ENCODE data around the gene TACC2. TPM values are rescaled to one million over a fixed set of nuclear protein-coding genes. Genes with fewer than 3 reads are reported as not detected.
"Not testable (repeated sequence)": the region's sequence is repeated elsewhere in the genome, so short reads cannot be mapped to it uniquely, and the experiment has no call there.

TACC2 gene
- total RNA-seq, 1 donor from 2014 or later, result 37.6 TPM

DNA sequence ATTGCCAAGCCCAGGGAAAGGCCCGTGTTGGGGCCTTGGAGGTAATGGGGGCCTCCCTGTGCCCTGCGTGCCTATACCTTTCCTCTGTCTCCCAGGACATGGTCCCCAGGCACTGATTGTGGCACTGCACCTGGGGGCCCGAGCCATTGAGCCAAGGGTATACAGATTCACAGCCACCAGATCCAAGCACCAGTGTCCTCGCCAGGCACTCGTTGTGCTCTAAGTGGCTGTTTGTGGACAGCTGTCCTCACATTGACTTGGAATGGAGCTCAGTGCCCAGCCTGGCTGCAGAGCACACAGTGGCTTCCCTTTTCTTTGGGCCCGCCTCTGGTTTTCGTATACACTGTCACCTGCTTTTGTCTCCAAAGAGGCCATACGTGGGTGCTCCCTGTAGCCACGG is 210.1 kb downstream of the TACC2 start:
- Histone ChIP-seq H3K9me3 (ENCODE audit: control insufficient read depth in 3 of 3, low read length in 3 of 3) (no peaks in the 10 kb centered on the region), H3K27ac (ENCODE audit: low read depth, low read length) (peak overlapping the region; percentile 47), H3K27me3 (ENCODE audit: control insufficient read depth in 3 of 3, insufficient read depth in 3 of 3, low read length in 3 of 3) (no peaks in the 10 kb centered on the region), H3K36me3 (ENCODE audit: control insufficient read depth in 3 of 3, insufficient read depth in 3 of 3, low read length in 3 of 3) (peaks cover 28 to 48% (median 44%) of the 10 kb centered on the region in 3 donors), H3K9ac (ENCODE audit: low read depth in 1 of 3, low read length in 3 of 3) (peak overlapping the region in 1 of 3 donors; percentile 45), H3K4me1 (ENCODE audit: control insufficient read depth in 3 of 3, insufficient read depth in 3 of 3, low read length in 3 of 3) (peaks cover 8 to 19% (median 12%) of the 10 kb centered on the region in 3 donors), H3K4me3 (ENCODE audit: low read length in 3 of 3) (no peak overlapping the region)

DNA sequence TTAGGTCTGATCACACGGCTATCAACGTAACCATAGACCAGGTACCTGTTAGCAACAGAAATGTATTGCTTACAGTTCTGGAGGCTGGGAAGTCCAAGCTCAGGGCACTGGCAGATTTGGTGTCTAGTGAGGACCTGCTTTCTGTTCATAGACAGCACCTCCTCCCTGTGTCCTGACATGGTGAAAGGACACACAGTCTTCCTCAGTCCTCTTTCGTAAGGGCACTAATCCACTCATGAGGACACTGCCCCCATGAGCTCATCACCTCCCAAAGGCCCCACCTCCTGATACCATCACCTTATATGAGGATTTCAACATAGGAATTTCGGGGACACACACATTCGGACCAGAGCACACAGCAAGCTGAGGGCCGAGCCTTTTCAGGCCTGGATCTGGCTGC is 210.7 kb downstream of the TACC2 start:
- peaks cover 8 to 19% (median 12%) of the 10 kb centered on the region in 3 donors for H3K4me1 ChIP-seq (ENCODE audit: control insufficient read depth in 3 of 3, insufficient read depth in 3 of 3, low read length in 3 of 3)
- H3K4me3 ChIP-seq (ENCODE audit: low read length in 3 of 3), result no peak overlapping the region
- no peak overlapping the region for H3K9ac ChIP-seq (ENCODE audit: low read depth in 1 of 3, low read length in 3 of 3)
- H3K27me3 ChIP-seq (ENCODE audit: control insufficient read depth in 3 of 3, insufficient read depth in 3 of 3, low read length in 3 of 3), result no peaks in the 10 kb centered on the region
- no peaks in the 10 kb centered on the region for H3K9me3 ChIP-seq (ENCODE audit: control insufficient read depth in 3 of 3, low read length in 3 of 3)
- H3K36me3 ChIP-seq (ENCODE audit: control insufficient read depth in 3 of 3, insufficient read depth in 3 of 3, low read length in 3 of 3), result peaks cover 28 to 47% (median 42%) of the 10 kb centered on the region in 3 donors
- H3K27ac ChIP-seq (ENCODE audit: low read depth, low read length), result peak overlapping the region; percentile 47

DNA sequence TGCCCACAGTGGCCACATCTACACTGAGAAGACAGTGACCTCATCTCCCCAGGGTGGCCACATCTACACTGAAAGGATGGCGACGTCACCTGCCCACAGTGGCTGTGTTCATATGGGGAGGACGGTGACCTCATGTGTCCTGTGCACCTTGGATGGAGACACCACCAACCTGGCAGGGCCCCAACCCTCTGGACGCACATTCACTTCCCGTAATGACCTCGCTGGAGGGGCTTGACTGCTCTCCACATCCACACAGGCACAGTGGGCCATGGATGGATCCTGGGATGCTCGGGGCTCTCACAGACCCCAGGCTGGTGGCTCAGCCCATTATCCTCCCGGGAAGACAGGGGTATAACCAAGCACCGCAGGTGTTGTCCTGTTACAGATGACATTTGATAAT is 212.4 kb downstream of the TACC2 start:
- H3K4me1 ChIP-seq (ENCODE audit: control insufficient read depth in 3 of 3, insufficient read depth in 3 of 3, low read length in 3 of 3), result peaks cover 8 to 16% (median 12%) of the 10 kb centered on the region in 3 donors
- H3K36me3 ChIP-seq (ENCODE audit: control insufficient read depth in 3 of 3, insufficient read depth in 3 of 3, low read length in 3 of 3), result peaks cover 21 to 39% (median 33%) of the 10 kb centered on the region in 3 donors
- no peak overlapping the region for H3K27ac ChIP-seq (ENCODE audit: low read depth, low read length)

DNA sequence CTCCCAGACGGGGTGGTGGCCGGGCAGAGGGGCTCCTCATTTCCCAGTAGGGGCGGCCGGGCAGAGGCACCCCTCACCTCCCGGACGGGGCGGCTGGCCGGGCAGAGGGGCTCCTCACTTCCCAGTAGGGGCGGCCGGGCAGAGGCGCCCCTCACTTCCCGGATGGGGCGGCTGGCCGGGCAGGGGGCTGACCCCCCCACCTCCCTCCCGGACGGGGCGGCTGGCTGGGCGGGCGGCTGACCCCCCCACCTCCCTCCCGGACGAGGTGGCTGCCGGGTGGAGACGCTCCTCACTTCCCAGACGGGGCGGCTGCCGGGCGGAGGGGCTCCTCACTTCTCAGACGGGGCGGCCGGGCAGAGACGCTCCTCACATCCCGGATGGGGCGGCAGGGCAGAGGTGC is 214.2 kb downstream of the TACC2 start:
- not testable (repeated sequence) for H3K27me3 ChIP-seq (ENCODE audit: control insufficient read depth in 3 of 3, insufficient read depth in 3 of 3, low read length in 3 of 3); H3K27ac ChIP-seq (ENCODE audit: low read depth, low read length); H3K9me3 ChIP-seq (ENCODE audit: control insufficient read depth in 3 of 3, low read length in 3 of 3); H3K9ac ChIP-seq (ENCODE audit: low read depth in 1 of 3, low read length in 3 of 3); H3K4me3 ChIP-seq (ENCODE audit: low read length in 3 of 3)
- Histone ChIP-seq H3K36me3 (ENCODE audit: control insufficient read depth in 3 of 3, insufficient read depth in 3 of 3, low read length in 3 of 3) (peaks cover 21 to 34% (median 32%) of the 10 kb centered on the region in 3 donors), H3K4me1 (ENCODE audit: control insufficient read depth in 3 of 3, insufficient read depth in 3 of 3, low read length in 3 of 3) (peaks cover 8 to 26% (median 20%) of the 10 kb centered on the region in 3 donors)

More for the DNA sequence above, 212.4 kb downstream of the TACC2 start:
- no peaks in the 10 kb centered on the region for H3K27me3 ChIP-seq (ENCODE audit: control insufficient read depth in 3 of 3, insufficient read depth in 3 of 3, low read length in 3 of 3)
- H3K9ac ChIP-seq (ENCODE audit: low read depth in 1 of 3, low read length in 3 of 3), result no peak overlapping the region
- no peaks in the 10 kb centered on the region for H3K9me3 ChIP-seq (ENCODE audit: control insufficient read depth in 3 of 3, low read length in 3 of 3)
- no peak overlapping the region for H3K4me3 ChIP-seq (ENCODE audit: low read length in 3 of 3)

DNA sequence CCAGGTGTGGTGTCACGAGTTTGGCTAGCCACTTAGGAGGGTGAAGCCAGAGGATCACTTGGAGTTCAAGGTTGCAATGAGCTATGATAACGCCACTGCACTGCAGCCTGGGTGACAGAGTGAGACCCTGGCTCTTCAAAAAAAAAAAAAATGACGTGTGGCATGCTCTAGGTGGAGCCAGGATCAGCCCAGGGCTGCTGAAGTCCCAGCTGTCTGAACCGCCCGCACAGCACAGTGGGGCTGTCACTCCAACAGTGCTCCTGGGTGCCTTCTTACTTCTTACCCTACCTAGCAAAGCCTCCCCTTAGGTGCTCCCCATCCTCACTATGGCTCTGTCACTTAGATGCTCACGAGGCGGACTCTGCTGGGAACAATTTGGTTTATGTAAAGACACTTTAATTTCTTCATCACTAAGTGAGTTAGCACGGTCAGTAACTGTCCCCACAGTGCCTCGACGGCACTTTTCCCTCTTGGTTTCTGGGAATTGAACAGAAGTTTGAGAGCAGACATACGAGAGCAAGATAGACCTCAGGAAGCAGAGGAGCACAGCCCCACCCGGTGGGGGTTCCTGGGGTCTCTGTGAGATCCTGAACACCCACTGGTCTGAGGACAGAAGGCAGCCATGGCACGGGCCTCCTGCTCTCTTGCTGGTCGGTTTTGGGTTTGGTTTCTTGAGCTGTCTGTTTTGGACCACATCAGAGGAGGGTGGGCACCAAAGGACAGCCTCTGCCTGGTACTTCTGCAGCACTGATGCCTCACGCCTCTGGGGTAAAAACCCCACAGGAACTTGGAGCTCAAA is 215.9 kb downstream of the TACC2 start:
- no peak overlapping the region for H3K27ac ChIP-seq (ENCODE audit: low read depth, low read length)
- peaks cover 14 to 27% (median 20%) of the 10 kb centered on the region in 3 donors for H3K36me3 ChIP-seq (ENCODE audit: control insufficient read depth in 3 of 3, insufficient read depth in 3 of 3, low read length in 3 of 3)
- no peak overlapping the region for H3K4me3 ChIP-seq (ENCODE audit: low read length in 3 of 3)
- no peak overlapping the region for H3K9ac ChIP-seq (ENCODE audit: low read depth in 1 of 3, low read length in 3 of 3)
- peaks cover 3 to 20% (median 18%) of the 10 kb centered on the region in 3 donors for H3K4me1 ChIP-seq (ENCODE audit: control insufficient read depth in 3 of 3, insufficient read depth in 3 of 3, low read length in 3 of 3)
- no peaks in the 10 kb centered on the region for H3K27me3 ChIP-seq (ENCODE audit: control insufficient read depth in 3 of 3, insufficient read depth in 3 of 3, low read length in 3 of 3)
- no peaks in the 10 kb centered on the region for H3K9me3 ChIP-seq (ENCODE audit: control insufficient read depth in 3 of 3, low read length in 3 of 3)

DNA sequence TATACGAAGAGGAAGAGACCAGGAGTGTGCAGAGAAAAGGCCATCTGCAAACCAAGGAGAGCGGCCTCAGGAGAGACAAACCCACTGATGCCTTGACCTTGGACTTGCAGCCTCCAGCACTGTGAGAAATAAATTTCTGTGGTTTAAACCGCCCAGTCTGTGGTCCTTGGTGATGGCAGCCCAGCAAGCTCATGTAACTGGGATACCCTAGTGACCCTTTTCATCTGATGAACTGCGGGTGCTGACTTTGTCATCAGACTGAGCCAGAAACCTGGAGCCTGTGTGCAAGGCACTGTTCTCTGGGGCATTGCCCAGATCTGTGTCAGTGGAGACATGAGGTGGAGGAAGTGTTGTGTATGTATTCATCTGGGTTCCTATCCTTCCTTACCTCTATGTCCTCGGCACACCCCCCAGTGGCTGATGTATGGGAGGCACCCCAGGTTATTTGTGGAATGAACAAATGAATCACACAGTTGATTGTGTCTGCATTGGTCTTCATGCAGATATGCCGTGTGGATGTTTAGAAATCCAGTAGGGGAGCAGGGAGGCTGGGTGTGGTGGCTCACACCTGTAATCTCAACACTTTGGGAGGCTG is 217.6 kb downstream of the TACC2 start:
- no peak overlapping the region for H3K27ac ChIP-seq (ENCODE audit: low read depth, low read length)
- no peak overlapping the region for H3K4me3 ChIP-seq (ENCODE audit: low read length in 3 of 3)
- H3K9me3 ChIP-seq (ENCODE audit: control insufficient read depth in 3 of 3, low read length in 3 of 3), result no peaks in the 10 kb centered on the region
- H3K4me1 ChIP-seq (ENCODE audit: control insufficient read depth in 3 of 3, insufficient read depth in 3 of 3, low read length in 3 of 3), result peaks cover 3 to 20% (median 18%) of the 10 kb centered on the region in 3 donors
- no peaks in the 10 kb centered on the region for H3K27me3 ChIP-seq (ENCODE audit: control insufficient read depth in 3 of 3, insufficient read depth in 3 of 3, low read length in 3 of 3)
- peaks cover 20 to 31% (median 25%) of the 10 kb centered on the region in 3 donors for H3K36me3 ChIP-seq (ENCODE audit: control insufficient read depth in 3 of 3, insufficient read depth in 3 of 3, low read length in 3 of 3)
- H3K9ac ChIP-seq (ENCODE audit: low read depth in 1 of 3, low read length in 3 of 3), result no peak overlapping the region

DNA sequence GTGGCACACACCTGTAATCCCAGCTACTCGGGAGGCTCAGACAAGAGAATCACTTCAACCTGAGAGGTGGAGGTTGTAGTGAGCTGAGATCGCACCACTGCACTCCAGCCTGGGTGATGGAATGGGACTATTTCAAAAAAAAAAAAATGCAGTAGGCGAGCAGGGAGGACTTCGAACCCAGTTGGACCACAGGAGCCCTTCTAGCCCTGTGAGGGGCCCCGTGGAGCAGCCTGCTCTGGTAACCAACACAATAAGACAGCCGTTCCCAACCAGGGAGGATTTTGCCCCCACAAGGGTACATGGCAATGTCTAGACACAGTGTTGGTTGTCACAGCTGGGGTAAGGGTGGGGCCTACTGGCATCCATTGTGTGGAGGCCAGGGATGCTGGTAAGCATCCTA is 218.2 kb downstream of the TACC2 start:
- Histone ChIP-seq H3K4me3 (ENCODE audit: low read length in 3 of 3) (no peak overlapping the region), H3K9ac (ENCODE audit: low read depth in 1 of 3, low read length in 3 of 3) (no peak overlapping the region), H3K27ac (ENCODE audit: low read depth, low read length) (no peak overlapping the region), H3K4me1 (ENCODE audit: control insufficient read depth in 3 of 3, insufficient read depth in 3 of 3, low read length in 3 of 3) (peaks cover 3 to 20% (median 18%) of the 10 kb centered on the region in 3 donors), H3K36me3 (ENCODE audit: control insufficient read depth in 3 of 3, insufficient read depth in 3 of 3, low read length in 3 of 3) (peaks cover 24 to 36% (median 30%) of the 10 kb centered on the region in 3 donors), H3K27me3 (ENCODE audit: control insufficient read depth in 3 of 3, insufficient read depth in 3 of 3, low read length in 3 of 3) (no peaks in the 10 kb centered on the region), H3K9me3 (ENCODE audit: control insufficient read depth in 3 of 3, low read length in 3 of 3) (no peaks in the 10 kb centered on the region)

DNA sequence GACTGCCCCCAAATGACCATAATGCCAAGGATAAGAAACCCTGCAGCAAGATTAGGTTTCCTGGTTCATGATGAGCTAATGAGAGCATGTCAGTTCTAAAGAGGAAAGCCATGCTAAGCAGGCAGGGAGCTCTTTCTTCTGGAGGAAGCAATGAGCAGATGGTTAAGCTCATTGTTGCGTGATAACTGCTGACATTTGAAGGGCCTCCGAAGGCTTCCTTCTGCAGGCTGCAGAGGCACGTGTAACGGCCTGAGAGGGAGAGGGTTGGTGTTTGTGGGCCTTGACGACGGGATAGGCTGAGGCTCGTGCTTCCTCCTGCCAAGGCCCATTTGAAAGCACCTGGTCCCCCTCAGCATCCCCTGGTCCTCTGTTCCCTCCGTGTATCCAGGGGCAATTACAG is 218.6 kb downstream of the TACC2 start:
- Histone ChIP-seq H3K27me3 (ENCODE audit: control insufficient read depth in 3 of 3, insufficient read depth in 3 of 3, low read length in 3 of 3) (no peaks in the 10 kb centered on the region), H3K9ac (ENCODE audit: low read depth in 1 of 3, low read length in 3 of 3) (peak overlapping the region in 1 of 3 donors; percentile 9), H3K4me1 (ENCODE audit: control insufficient read depth in 3 of 3, insufficient read depth in 3 of 3, low read length in 3 of 3) (peaks cover 3 to 20% (median 18%) of the 10 kb centered on the region in 3 donors), H3K4me3 (ENCODE audit: low read length in 3 of 3) (no peak overlapping the region), H3K27ac (ENCODE audit: low read depth, low read length) (no peak overlapping the region), H3K36me3 (ENCODE audit: control insufficient read depth in 3 of 3, insufficient read depth in 3 of 3, low read length in 3 of 3) (peaks cover 28 to 40% (median 32%) of the 10 kb centered on the region in 3 donors), H3K9me3 (ENCODE audit: control insufficient read depth in 3 of 3, low read length in 3 of 3) (no peaks in the 10 kb centered on the region)

DNA sequence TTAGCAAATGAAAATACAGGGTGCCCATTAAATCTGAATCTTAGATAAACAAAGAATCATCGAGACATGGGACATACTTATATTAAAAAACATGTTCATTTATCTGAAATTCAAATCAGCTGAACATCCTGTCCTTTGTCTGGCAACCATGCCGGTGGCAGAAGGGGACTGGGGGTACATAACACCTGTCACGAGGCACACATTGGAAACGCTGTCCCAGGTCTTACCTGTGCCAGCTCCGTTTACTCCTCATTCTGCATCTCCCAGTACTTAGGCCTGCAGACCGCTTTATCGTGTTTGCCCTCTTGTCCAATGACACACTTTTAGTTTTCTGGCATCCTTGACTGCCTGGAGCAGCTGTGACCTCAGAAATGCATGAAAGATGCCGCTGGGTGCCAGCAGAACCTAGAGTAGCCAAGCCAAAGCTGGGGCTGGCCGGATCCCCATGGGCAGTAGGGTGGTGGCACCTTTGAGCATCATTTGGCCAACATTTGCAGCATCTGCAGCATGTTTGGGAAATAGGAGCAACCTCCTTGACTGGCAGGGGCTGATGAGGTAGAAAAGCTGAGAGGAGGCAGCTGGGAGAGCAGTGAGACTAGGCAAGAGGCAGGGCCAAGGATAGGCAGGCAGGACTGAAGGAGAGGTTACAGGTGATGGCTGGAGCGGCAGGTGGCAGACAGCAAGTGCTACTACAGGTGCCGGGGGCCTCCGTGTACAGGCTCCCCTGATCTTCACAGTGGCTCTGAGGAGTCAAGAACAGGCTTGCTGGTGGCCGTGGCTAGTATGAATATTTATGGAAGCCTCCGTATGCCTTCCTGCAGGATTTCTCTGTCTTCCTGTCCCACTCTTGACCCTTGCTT is 219.8 kb downstream of the TACC2 start:
- H3K27ac ChIP-seq (ENCODE audit: low read depth, low read length), result no peak overlapping the region
- peaks cover 29 to 49% (median 32%) of the 10 kb centered on the region in 3 donors for H3K36me3 ChIP-seq (ENCODE audit: control insufficient read depth in 3 of 3, insufficient read depth in 3 of 3, low read length in 3 of 3)
- no peak overlapping the region for H3K9ac ChIP-seq (ENCODE audit: low read depth in 1 of 3, low read length in 3 of 3)
- H3K4me3 ChIP-seq (ENCODE audit: low read length in 3 of 3), result no peak overlapping the region
- no peaks in the 10 kb centered on the region for H3K27me3 ChIP-seq (ENCODE audit: control insufficient read depth in 3 of 3, insufficient read depth in 3 of 3, low read length in 3 of 3)
- H3K9me3 ChIP-seq (ENCODE audit: control insufficient read depth in 3 of 3, low read length in 3 of 3), result no peaks in the 10 kb centered on the region
- H3K4me1 ChIP-seq (ENCODE audit: control insufficient read depth in 3 of 3, insufficient read depth in 3 of 3, low read length in 3 of 3), result peaks cover 3 to 20% (median 18%) of the 10 kb centered on the region in 3 donors
